Stimulated activated naive CD8-positive, alpha-beta T cell treated with anti-CD3 and anti-CD28 coated beads, Interleukin-15, Interleukin-2, amounts not matched to agents 100 ng/mL and 50 ng/mL, for 24 hours (primary cell): ENCODE data around the gene MYRIP.
"Not testable (repeated sequence)": the region's sequence is repeated elsewhere in the genome, so short reads cannot be mapped to it uniquely, and the experiment has no call there.

Source experiments
- H3K27ac Mint-ChIP-seq: one replicate; pipeline ENCODE4 v1.8.0; 2021; ENCODE audit warnings: mild to moderate bottlenecking, mixed read lengths
- H3K27me3 Mint-ChIP-seq: one replicate; pipeline ENCODE4 v1.8.0; 2021; ENCODE audit warnings: mixed read lengths
- H3K36me3 Mint-ChIP-seq: one replicate; pipeline ENCODE4 v1.8.0; 2021; ENCODE audit warnings: low read depth, mixed read lengths
- H3K4me1 Mint-ChIP-seq: one replicate; pipeline ENCODE4 v1.8.0; 2021; ENCODE audit warnings: low read depth, mixed read lengths
- H3K4me3 Mint-ChIP-seq: one replicate; pipeline ENCODE4 v1.8.0; 2021; ENCODE audit warnings: mild to moderate bottlenecking, mixed read lengths
- H3K9me3 Mint-ChIP-seq: one replicate; pipeline ENCODE4 v1.8.0; 2021; ENCODE audit warnings: mixed read lengths

Gene MYRIP

DNA sequence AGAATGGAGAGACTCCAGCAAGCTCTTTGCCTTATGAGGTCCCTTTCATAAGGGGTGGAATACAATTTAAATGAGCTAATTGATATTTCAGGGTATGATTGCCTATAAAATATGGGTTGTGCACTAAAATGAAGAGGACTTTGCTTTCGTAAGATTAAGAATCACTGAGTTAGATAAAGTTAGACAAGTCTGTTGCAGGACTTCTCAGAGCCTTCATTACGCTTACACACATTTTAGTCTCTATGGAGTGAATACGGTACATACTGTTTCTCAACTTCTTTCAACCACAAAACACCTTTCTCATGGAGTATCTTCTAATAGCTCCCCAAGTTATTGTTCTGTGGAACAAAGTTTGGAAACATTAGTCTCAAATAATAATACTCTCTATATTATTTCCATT is 17.8 kb upstream of the MYRIP start:
- H3K27ac Mint-ChIP-seq: no peak overlapping the region
- peaks cover 11% of the 10 kb centered on the region for H3K27me3 Mint-ChIP-seq
- no peak overlapping the region for H3K4me3 Mint-ChIP-seq
- H3K4me1 Mint-ChIP-seq: no peaks in the 10 kb centered on the region
- H3K36me3 Mint-ChIP-seq: no peaks in the 10 kb centered on the region
- H3K9me3 Mint-ChIP-seq: no peaks in the 10 kb centered on the region

DNA sequence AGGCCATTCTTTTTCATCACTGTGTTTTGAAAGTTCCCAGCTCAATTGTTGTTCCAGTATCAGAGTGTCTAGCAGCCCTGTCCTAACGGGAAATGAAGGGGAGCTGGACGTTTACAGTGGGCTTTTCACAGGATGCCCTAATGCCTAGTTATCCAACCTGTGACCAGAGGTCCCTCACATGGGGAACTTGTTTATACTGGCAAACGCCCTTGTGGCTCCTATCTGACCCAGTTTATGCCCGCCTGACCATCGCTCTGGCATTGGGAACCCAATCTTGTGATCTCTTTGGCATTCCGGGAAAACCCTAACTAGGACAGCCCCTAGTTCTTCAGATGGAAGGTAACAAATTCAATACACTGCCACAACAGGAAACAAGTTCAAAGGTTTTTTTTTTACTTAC is 14.5 kb upstream of the MYRIP start:
- peaks cover 11% of the 10 kb centered on the region for H3K27me3 Mint-ChIP-seq
- H3K4me3 Mint-ChIP-seq: no peak overlapping the region
- H3K36me3 Mint-ChIP-seq: no peaks in the 10 kb centered on the region
- H3K9me3 Mint-ChIP-seq: no peaks in the 10 kb centered on the region
- no peaks in the 10 kb centered on the region for H3K4me1 Mint-ChIP-seq
- no peak overlapping the region for H3K27ac Mint-ChIP-seq

DNA sequence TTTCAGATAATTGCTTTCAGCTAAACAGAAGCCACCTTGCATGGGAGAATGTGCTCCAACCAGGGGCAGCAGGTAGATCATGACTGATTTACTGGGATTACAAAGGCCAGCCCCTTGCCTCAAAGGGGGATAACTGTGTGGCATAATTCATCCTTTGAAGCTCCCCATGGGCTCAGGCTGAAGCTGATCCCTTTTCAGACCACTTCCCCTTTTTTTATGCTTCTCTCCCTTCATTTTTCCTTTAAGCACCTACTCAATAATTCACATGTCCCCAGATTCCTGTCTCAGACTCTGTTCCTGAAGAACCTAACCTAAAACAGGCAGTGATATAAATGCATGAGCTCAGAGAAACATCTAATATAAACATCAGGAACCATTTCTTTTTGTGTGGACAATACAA is 8.2 kb upstream of the MYRIP start:
- Mint-ChIP-seq H3K27ac (no peak overlapping the region), H3K27me3 (peaks cover 13% of the 10 kb centered on the region), H3K36me3 (no peaks in the 10 kb centered on the region), H3K4me1 (no peaks in the 10 kb centered on the region), H3K9me3 (peaks cover 12% of the 10 kb centered on the region), H3K4me3 (no peak overlapping the region)

DNA sequence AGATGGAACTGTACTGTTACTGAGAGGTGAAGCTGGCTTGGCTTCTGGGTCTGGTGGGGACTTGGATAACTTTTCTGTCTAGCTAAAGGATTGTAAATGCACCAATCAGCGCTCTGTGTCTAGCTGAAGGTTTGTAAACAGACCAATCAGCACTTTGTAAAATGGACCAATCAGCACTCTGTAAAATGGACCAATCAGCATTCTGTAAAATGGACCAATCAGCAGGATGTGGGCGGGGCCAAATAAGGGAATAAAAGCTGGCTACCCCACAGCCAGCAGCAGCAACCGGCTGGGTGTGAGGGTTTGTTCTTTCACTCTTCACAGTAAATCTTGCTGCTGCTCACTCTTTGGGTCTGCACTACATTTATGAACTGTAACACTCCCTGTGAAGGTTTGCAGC is 6.9 kb upstream of the MYRIP start:
- H3K4me1 Mint-ChIP-seq, H3K4me3 Mint-ChIP-seq, H3K27ac Mint-ChIP-seq, H3K36me3 Mint-ChIP-seq: not testable (repeated sequence)
- peaks cover 22% of the 10 kb centered on the region for H3K27me3 Mint-ChIP-seq
- H3K9me3 Mint-ChIP-seq: peaks cover 12% of the 10 kb centered on the region

DNA sequence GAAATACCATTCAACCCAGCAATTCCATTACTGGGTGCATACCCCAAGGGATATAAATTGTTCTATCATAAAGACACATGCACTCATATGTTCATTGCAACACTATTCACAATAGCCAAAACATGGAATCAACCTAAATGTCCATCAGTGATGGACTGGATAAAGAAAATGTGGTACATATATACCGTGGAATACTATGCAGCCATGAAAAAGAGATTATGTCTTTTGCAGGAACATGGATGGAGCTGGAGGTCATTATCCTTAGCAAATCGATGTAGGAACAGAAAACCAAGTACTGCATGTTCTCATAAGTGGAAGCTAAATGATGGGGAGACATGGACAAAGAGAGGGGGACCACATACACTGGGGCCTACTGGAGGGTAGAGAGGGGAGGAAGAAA is 5.5 kb upstream of the MYRIP start:
- Mint-ChIP-seq H3K27me3 (peaks cover 37% of the 10 kb centered on the region), H3K4me3 (no peak overlapping the region), H3K36me3 (no peaks in the 10 kb centered on the region), H3K4me1 (peaks cover 5% of the 10 kb centered on the region), H3K27ac (no peak overlapping the region), H3K9me3 (peaks cover 12% of the 10 kb centered on the region)

DNA sequence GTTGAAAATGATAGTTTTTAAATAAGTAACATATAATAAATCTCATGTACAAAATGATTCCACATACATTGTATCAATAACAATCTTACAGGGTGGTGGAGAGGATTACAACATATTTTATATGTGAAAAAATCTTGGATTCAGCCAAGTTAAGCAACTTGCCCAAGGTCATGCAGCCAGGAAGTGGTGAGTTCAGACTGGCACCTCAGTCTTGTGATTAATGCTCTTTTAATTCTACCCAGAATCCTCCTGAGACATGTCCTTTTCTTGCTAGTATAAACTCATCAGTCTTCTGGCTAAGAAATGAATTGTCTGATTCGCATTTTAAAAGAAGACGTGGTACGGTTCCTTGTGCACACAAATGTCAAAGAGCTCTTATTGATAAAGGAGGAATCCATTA is 4.5 kb upstream of the MYRIP start:
- H3K4me1 Mint-ChIP-seq: peaks cover 8% of the 10 kb centered on the region
- H3K9me3 Mint-ChIP-seq: peaks cover 12% of the 10 kb centered on the region
- no peak overlapping the region for H3K27ac Mint-ChIP-seq
- H3K36me3 Mint-ChIP-seq: no peaks in the 10 kb centered on the region
- H3K27me3 Mint-ChIP-seq: peaks cover 41% of the 10 kb centered on the region
- no peak overlapping the region for H3K4me3 Mint-ChIP-seq

DNA sequence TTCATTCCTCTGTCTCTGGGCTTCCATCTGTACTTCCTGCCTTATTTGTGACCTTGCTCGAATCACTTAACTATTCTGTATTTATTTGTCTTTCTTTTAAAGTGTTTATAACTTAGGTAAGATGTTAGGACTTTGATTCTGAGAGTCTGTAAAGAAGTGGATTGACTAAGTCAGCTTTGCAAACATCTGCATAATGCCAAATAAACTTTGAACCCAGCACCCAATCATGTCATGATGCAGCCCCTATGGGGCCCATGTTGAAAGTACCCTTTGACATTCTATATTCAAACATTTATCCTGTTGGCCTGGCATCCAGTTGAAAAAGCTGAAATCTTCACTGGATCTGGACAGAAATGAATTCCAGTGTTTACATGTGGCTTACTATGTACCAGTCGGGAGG is 3.8 kb upstream of the MYRIP start:
- no peaks in the 10 kb centered on the region for H3K36me3 Mint-ChIP-seq
- H3K27ac Mint-ChIP-seq: no peak overlapping the region
- peaks cover 48% of the 10 kb centered on the region for H3K27me3 Mint-ChIP-seq
- no peak overlapping the region for H3K4me3 Mint-ChIP-seq
- peaks cover 12% of the 10 kb centered on the region for H3K9me3 Mint-ChIP-seq
- peaks cover 15% of the 10 kb centered on the region for H3K4me1 Mint-ChIP-seq

DNA sequence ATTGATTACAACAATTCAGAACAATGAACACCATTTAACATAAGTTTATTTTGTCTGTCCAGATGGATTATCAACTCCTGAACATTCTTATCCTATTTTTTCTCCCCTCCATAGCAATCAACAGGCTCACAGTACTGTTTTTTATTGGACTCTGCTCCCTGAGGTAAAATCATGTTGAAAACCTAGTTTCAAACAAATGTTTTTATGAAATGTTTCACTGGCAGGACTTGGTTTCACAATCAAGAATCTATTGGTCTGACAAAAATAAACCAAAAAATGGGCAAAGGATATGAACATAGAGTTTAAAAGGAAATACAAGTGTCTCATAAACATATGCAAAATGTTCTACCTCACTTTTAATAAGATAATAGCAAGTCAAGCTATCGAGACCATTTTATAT is 2.6 kb upstream of the MYRIP start:
- Mint-ChIP-seq H3K27me3 (peaks cover 59% of the 10 kb centered on the region), H3K9me3 (peaks cover 12% of the 10 kb centered on the region), H3K4me1 (peaks cover 21% of the 10 kb centered on the region), H3K4me3 (no peak overlapping the region), H3K36me3 (no peaks in the 10 kb centered on the region), H3K27ac (no peak overlapping the region)

DNA sequence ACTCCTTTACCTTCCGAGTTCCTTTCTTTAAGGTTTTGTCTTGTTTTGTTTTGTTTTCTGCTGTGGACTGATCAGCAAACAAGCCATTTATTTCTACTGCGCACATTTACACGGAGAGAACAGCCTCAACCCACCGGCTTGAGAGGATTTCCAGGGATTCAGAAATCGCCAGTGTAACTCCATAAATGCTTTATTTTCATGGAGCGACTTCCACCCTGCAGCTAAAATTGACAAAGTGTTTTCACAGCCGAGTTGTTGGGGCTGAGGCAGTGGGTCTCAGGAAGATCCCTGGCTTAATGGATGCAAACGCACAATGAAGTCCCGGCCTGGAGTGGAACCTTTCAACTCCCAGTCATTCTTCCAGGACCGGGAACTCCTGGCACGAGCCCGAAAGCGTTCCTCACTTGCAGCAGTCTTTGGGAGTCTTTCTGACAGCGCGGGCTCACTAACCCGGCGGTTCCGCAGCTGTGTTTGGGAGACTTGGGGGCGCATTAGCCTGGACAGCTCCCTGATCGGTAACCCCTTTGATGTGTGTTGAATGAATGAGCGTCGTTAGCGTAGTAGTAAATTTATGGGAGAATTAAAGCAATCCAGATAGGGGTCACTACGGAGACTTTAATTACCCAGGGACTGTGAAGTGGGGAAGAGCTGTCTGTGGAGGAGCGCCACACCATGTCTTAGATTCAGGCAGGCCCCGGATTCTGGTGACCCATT is 785 bp upstream of the MYRIP start:
- H3K4me1 Mint-ChIP-seq: peaks cover 21% of the 10 kb centered on the region
- H3K4me3 Mint-ChIP-seq: peak overlapping the region; percentile 62
- H3K36me3 Mint-ChIP-seq: no peaks in the 10 kb centered on the region
- H3K27ac Mint-ChIP-seq: peak overlapping the region; percentile 37
- H3K9me3 Mint-ChIP-seq: peaks cover 6% of the 10 kb centered on the region
- H3K27me3 Mint-ChIP-seq: peaks cover 75% of the 10 kb centered on the region

DNA sequence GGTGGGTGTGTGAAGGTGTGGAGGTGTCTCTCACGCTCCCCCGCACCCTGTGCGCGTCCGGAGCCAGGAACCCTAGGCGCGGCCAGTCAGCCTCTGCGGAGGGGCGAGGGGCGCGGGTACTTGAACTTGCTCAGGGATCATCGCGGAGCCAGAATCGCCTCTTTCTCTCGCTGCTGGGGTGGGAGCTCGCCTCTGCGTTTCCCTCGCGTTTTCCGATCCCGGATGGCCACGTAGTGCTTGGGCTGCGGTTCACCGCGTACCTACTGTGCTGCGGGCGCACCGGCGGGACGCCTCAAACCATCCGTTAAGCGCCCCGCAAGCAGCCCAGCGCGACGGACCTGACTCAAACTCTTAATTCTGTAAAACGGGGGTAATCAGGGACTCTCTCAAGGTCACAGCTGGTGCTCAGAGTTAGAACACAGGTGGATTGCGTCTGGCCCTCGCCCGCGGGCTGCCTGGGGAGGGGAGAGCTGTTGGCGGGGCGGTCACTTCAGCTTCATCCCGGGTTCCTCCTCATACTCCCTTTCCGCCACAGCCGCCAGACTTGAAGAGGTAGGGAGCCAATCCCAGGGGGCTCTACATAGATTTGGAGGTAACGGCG is 686 bp downstream of the MYRIP start:
- H3K27ac Mint-ChIP-seq: no peak overlapping the region
- H3K9me3 Mint-ChIP-seq: no peaks in the 10 kb centered on the region
- peaks cover 21% of the 10 kb centered on the region for H3K4me1 Mint-ChIP-seq
- peaks cover 77% of the 10 kb centered on the region for H3K27me3 Mint-ChIP-seq
- peak overlapping the region; percentile 54 for H3K4me3 Mint-ChIP-seq
- no peaks in the 10 kb centered on the region for H3K36me3 Mint-ChIP-seq

DNA sequence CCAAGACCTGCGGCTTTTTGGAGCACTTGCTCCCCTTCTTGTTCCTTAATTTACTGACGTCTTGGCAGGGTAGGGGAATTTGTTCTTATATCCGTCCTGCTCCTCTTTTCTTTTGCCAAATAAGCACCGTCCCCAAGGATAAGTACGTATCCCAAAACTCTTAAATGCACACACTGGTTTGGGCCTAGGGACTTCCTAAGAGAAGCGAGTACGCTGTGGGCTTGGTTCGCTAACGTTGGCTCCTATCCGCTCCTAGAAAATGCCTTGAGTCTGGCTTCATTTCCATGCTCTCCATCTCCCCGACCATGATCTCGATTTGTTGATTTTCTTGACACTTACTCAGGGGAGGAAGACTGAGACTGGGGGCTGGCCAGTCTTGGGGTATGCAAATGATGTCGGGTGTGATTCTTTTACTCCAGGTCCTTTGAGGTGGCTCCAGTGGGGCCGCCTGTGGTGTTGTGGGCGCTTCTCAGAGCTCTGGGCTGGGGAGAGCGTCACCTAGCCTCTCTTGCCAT is 1.3 kb downstream of the MYRIP start:
- no peaks in the 10 kb centered on the region for H3K36me3 Mint-ChIP-seq
- peaks cover 21% of the 10 kb centered on the region for H3K4me1 Mint-ChIP-seq
- H3K27me3 Mint-ChIP-seq: peaks cover 71% of the 10 kb centered on the region
- no peak overlapping the region for H3K27ac Mint-ChIP-seq
- no peaks in the 10 kb centered on the region for H3K9me3 Mint-ChIP-seq
- H3K4me3 Mint-ChIP-seq: peak overlapping the region; percentile 54

DNA sequence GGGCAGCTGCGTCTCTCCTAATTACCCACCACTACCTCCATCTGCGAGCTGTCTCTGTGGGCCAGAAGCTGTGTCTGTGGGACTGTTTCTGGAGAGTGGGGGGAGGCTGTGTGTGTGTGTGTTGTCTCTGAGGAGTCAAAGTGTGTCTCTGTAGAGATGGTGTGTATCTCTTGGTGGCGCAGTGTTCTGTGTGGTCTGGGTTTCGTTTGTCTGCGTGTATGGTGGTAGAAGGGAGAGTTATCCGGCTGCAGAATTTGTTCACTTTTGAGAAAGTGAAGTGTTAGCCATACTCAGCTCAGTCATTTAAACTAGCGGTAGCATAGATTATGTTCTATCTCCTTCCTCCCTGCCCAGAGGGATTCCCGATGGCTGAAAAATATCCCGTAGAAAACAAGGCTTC is 2.2 kb downstream of the MYRIP start:
- Mint-ChIP-seq H3K4me3 (no peak overlapping the region), H3K27me3 (peaks cover 71% of the 10 kb centered on the region), H3K36me3 (no peaks in the 10 kb centered on the region), H3K9me3 (no peaks in the 10 kb centered on the region), H3K27ac (no peak overlapping the region), H3K4me1 (peaks cover 21% of the 10 kb centered on the region)

DNA sequence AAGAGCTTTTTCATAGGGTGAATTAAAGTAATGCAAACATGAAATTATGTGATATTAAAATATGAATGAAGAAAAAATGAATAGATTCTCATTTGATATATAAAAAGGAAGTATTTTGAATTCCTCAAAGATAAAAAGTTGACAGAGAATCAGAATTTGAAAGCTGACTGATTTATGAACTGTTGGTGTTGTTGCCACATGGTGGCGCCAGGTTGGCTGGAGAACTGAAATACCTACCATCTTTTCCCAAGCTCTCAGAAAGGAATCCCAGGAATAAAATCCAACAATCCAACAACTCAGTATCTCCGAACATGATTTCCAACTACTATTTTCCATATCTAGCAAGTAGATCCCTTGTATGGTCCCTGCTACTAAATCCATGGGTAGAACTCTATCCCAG is 3.1 kb downstream of the MYRIP start:
- Mint-ChIP-seq H3K36me3 (no peaks in the 10 kb centered on the region), H3K9me3 (no peaks in the 10 kb centered on the region), H3K4me1 (peaks cover 21% of the 10 kb centered on the region), H3K4me3 (no peak overlapping the region), H3K27ac (no peak overlapping the region), H3K27me3 (peaks cover 66% of the 10 kb centered on the region)

DNA sequence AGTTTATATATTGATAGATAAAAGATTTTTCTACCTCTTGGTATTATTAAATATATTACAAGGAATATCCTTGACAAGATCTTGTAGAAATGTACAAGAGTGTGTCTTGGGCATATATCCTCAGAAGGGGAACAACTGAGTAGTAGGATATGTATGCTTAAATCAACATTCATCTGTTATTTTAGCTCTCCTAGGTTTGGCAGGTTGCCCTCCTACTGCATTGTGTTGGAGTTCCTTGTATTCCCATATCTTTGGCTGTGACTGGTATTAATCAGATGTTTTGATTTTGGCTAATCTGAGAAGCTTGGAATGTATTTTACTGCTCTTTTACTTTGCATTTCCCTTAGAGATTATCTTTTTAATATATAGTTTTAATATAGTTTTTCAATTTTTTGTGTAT is 4.6 kb downstream of the MYRIP start:
- H3K27ac Mint-ChIP-seq: no peak overlapping the region
- H3K36me3 Mint-ChIP-seq: no peaks in the 10 kb centered on the region
- peaks cover 54% of the 10 kb centered on the region for H3K27me3 Mint-ChIP-seq
- H3K4me1 Mint-ChIP-seq: peaks cover 15% of the 10 kb centered on the region
- no peaks in the 10 kb centered on the region for H3K9me3 Mint-ChIP-seq
- no peak overlapping the region for H3K4me3 Mint-ChIP-seq

DNA sequence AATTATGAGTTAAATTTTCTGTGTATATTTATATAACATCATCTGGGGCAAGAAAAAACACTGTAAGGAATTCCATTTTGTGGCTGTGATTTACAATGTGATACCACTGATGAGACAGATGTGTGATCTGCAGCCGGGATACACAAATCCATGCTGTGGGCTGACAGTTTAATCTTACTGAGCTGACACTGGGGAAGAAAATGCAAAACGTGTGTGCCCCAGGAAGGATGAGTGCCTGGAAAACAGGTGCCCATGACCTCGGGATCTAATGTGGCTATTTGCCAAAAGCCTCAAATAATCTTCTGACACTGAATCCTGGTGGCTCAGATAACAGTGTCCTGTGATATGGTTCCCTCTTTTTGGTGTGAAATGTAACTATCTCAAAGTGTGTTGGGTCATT is 10.5 kb downstream of the MYRIP start:
- no peaks in the 10 kb centered on the region for H3K36me3 Mint-ChIP-seq
- H3K27ac Mint-ChIP-seq: no peak overlapping the region
- no peak overlapping the region for H3K4me3 Mint-ChIP-seq
- H3K27me3 Mint-ChIP-seq: peaks cover 18% of the 10 kb centered on the region
- H3K4me1 Mint-ChIP-seq: no peaks in the 10 kb centered on the region
- no peaks in the 10 kb centered on the region for H3K9me3 Mint-ChIP-seq

DNA sequence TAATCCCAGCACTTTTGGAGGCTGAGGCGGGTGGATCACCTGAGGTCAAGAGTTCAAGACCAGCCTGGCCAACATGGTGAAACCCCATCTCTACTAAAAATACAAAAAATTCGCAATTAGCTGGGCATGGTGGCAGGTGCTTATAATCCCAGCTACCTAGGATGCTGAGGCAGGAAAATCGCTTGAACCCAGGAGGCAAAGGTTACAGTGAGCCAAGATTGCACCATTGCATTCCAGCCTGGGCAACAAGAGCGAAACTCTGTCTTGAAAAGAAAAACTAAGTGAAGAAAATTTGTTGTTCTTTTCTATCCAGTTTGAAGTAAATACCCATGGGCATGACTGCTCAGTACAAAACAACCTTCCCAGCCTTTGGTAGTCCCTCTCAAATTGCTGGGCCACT is 24.4 kb downstream of the MYRIP start:
- not testable (repeated sequence) for H3K9me3 Mint-ChIP-seq, H3K4me1 Mint-ChIP-seq

More for the DNA sequence above, 24.4 kb downstream of the MYRIP start:
- not testable (repeated sequence) for H3K27ac Mint-ChIP-seq, H3K4me3 Mint-ChIP-seq, H3K36me3 Mint-ChIP-seq
- H3K27me3 Mint-ChIP-seq: peaks cover 24% of the 10 kb centered on the region
